ENCODE results near the gene ZNF718.
"Not testable (repeated sequence)": the region's sequence is repeated elsewhere in the genome, so short reads cannot be mapped to it uniquely, and the experiment has no call there.

ZNF718 gene

GRCh38 chr4:124275-125081 is at the start of gene ZNF718:
TSS of gene ZNF718 (plus strand) at chr4:124501. CDS start at chr4:124671, 170 bp downstream.
- peak; percentile 83 for DNase-seq

GRCh38 chr4:85951-86350 is 38.4 kb upstream of the ZNF718 start:
- no peak for DNase-seq

- not testable (repeated sequence) for DNase-seq
These were observed 37.6 kb upstream of the ZNF718 start for GRCh38 chr4:86559-87324.

- no peak for DNase-seq
These were observed 25.9 kb upstream of the ZNF718 start for GRCh38 chr4:98386-98785.

- no peak for DNase-seq
These were observed 24.4 kb upstream of the ZNF718 start for GRCh38 chr4:99863-100262.

- DNase-seq = no peak
These were observed 17.2 kb upstream of the ZNF718 start for GRCh38 chr4:107083-107443.

GRCh38 chr4:107444-108429 is 16.6 kb upstream of the ZNF718 start:
- DNase-seq = no peak

- no peak for DNase-seq
These were observed 11.5 kb upstream of the ZNF718 start for GRCh38 chr4:112771-113170.

- DNase-seq = no peak
These were observed 10.6 kb upstream of the ZNF718 start for GRCh38 chr4:113732-114131.

GRCh38 chr4:114149-114548 is 10.2 kb upstream of the ZNF718 start:
- no peak for DNase-seq

- no peak for DNase-seq
These were observed 7.8 kb upstream of the ZNF718 start for GRCh38 chr4:116499-116898.

- DNase-seq = no peak
These were observed 3.7 kb upstream of the ZNF718 start for GRCh38 chr4:120616-121015.

GRCh38 chr4:121408-122084 is 2.8 kb upstream of the ZNF718 start:
- DNase-seq = no peak

- DNase-seq = not testable (repeated sequence)
These were observed 403 bp upstream of the ZNF718 start for GRCh38 chr4:123922-124274.

GRCh38 chr4:125091-125771 is 930 bp downstream of the ZNF718 start:
- DNase-seq = peak; percentile 28

- DNase-seq = no peak
These were observed 1.5 kb downstream of the ZNF718 start for GRCh38 chr4:125833-126232.

- DNase-seq = no peak
These were observed 8.2 kb downstream of the ZNF718 start for GRCh38 chr4:132483-132882.

- DNase-seq = no peak
These were observed 14.6 kb downstream of the ZNF718 start for GRCh38 chr4:138935-139334.

- DNase-seq = no peak
These were observed 15.4 kb downstream of the ZNF718 start for GRCh38 chr4:139691-140090.

- DNase-seq = no peak
These were observed 22.3 kb downstream of the ZNF718 start for GRCh38 chr4:146621-147020.

GRCh38 chr4:147233-147632 is 22.9 kb downstream of the ZNF718 start:
- no peak for DNase-seq

All from activated CD4-positive, alpha-beta T cell treated with anti-CD3 and anti-CD28 coated beads for 1 hour (primary cell).